COLO668 (cell line): ENCODE measurements around the gene GFOD1.

Source experiments
- DNase-seq: peaks from one replicate; lab custom pipeline; 2025; ENCODE audit not compliant: unreplicated experiment; lab: John Stamatoyannopoulos, UW

GFOD1 gene

GRCh38 chr6:13359287-13359686, 128.1 kb downstream of the GFOD1 start:
- no peak for DNase-seq

GRCh38 chr6:13358511-13358910, 128.9 kb downstream of the GFOD1 start:
- DNase-seq, result no peak

- DNase-seq, result no peak
Measured at GRCh38 chr6:13357551-13358075, 129.8 kb downstream of the GFOD1 start.

- no peak for DNase-seq
Measured at GRCh38 chr6:13355999-13356785, 131.2 kb downstream of the GFOD1 start.

GRCh38 chr6:13355043-13355945, 132.1 kb downstream of the GFOD1 start:
- DNase-seq, result no peak

GRCh38 chr6:13354331-13355042, 132.9 kb downstream of the GFOD1 start:
- no peak for DNase-seq

GRCh38 chr6:13352165-13352564, 135.2 kb downstream of the GFOD1 start:
- no peak for DNase-seq

GRCh38 chr6:13351271-13351670, 136.1 kb downstream of the GFOD1 start:
- DNase-seq, result no peak

GRCh38 chr6:13349811-13350506, 137.4 kb downstream of the GFOD1 start:
- DNase-seq, result no peak

- DNase-seq, result no peak
Measured at GRCh38 chr6:13348334-13349113, 138.9 kb downstream of the GFOD1 start.

- DNase-seq, result no peak
Measured at GRCh38 chr6:13346245-13346644, 141.2 kb downstream of the GFOD1 start.

- DNase-seq, result no peak
Measured at GRCh38 chr6:13342414-13343019, 144.9 kb downstream of the GFOD1 start.

- DNase-seq, result no peak
Measured at GRCh38 chr6:13339863-13340630, 147.4 kb downstream of the GFOD1 start.

- no peak for DNase-seq
Measured at GRCh38 chr6:13338038-13338437, 149.4 kb downstream of the GFOD1 start.

GRCh38 chr6:13336553-13336952, 150.8 kb downstream of the GFOD1 start:
- DNase-seq, result peak; percentile 59

- no peak for DNase-seq
Measured at GRCh38 chr6:13334953-13335352, 152.4 kb downstream of the GFOD1 start.

- no peak for DNase-seq
Measured at GRCh38 chr6:13332349-13332706, 155.1 kb downstream of the GFOD1 start.

GRCh38 chr6:13331516-13332348, 155.7 kb downstream of the GFOD1 start:
- DNase-seq, result no peak
